GM10266 (cell line): Measurements from ENCODE around the gene CCDC87.
"Not testable (repeated sequence)": the region's sequence is repeated elsewhere in the genome, so short reads cannot be mapped to it uniquely, and the experiment has no call there.

Experiments used
- DNase-seq: peaks from one replicate; pipeline ENCODE4 v3.0.0; 2012; ENCODE audit errors: extremely low spot score
- TF ChIP-seq, protein P1 (sequence below): IDR thresholded peaks from 2 replicates; pipeline ENCODE4 v1.5.1; 2012; ENCODE audit warnings: mild to moderate bottlenecking, low read depth; ENCODE audit not compliant: control insufficient read depth, insufficient read depth; ENCODE audit errors: missing control alignments

The CCDC87 gene, protein sequence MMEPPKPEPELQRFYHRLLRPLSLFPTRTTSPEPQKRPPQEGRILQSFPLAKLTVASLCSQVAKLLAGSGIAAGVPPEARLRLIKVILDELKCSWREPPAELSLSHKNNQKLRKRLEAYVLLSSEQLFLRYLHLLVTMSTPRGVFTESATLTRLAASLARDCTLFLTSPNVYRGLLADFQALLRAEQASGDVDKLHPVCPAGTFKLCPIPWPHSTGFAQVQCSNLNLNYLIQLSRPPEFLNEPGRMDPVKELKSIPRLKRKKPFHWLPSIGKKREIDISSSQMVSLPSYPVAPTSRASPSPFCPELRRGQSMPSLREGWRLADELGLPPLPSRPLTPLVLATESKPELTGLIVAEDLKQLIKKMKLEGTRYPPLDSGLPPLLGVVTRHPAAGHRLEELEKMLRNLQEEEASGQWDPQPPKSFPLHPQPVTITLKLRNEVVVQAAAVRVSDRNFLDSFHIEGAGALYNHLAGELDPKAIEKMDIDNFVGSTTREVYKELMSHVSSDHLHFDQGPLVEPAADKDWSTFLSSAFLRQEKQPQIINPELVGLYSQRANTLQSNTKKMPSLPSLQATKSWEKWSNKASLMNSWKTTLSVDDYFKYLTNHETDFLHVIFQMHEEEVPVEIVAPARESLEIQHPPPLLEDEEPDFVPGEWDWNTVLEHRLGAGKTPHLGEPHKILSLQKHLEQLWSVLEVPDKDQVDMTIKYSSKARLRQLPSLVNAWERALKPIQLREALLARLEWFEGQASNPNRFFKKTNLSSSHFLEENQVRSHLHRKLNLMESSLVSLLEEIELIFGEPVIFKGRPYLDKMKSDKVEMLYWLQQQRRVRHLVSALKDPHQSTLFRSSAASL

DNA sequence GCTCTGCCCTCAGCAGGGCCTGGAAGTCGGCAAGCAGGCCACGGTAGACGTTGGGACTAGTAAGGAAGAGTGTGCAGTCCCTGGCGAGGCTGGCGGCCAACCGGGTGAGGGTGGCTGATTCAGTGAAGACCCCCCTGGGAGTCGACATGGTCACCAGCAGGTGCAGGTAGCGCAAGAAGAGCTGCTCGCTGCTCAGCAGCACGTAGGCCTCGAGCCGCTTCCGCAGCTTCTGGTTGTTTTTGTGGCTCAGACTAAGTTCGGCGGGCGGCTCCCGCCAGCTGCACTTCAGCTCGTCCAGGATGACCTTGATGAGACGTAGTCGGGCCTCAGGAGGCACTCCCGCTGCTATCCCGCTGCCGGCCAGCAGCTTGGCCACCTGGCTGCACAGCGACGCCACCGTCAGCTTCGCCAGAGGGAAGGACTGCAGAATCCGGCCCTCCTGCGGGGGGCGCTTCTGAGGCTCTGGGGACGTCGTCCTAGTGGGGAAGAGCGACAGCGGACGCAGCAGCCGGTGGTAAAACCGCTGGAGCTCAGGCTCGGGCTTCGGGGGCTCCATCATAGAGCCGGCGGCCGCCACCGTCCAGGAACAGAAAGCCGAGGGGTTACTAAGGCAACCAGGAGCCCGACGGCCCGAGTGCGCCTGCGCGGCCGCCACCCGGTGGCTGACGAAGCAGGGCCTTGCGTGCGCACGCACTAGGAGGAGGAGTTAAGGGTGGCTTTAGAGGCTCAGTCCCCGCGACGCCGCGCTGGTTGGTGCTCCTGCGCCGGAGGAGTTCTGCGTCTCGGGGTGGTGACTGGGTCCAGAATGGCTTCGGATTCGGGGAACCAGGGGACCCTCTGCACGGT, at the start of gene CCDC87, which contains the start of gene CCS:
Gene CCDC87 (minus strand): TSS at position 607 of the 846 bp plus-strand sequence. CDS start 48 bp downstream, at position 559.
Gene CCS (plus strand): TSS at position 729 of the 846 bp plus-strand sequence. CDS start 77 bp downstream, at position 806.
- TF ChIP-seq, protein P1, sequence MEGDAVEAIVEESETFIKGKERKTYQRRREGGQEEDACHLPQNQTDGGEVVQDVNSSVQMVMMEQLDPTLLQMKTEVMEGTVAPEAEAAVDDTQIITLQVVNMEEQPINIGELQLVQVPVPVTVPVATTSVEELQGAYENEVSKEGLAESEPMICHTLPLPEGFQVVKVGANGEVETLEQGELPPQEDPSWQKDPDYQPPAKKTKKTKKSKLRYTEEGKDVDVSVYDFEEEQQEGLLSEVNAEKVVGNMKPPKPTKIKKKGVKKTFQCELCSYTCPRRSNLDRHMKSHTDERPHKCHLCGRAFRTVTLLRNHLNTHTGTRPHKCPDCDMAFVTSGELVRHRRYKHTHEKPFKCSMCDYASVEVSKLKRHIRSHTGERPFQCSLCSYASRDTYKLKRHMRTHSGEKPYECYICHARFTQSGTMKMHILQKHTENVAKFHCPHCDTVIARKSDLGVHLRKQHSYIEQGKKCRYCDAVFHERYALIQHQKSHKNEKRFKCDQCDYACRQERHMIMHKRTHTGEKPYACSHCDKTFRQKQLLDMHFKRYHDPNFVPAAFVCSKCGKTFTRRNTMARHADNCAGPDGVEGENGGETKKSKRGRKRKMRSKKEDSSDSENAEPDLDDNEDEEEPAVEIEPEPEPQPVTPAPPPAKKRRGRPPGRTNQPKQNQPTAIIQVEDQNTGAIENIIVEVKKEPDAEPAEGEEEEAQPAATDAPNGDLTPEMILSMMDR: peak; percentile 55
- peak; percentile 100 for DNase-seq

DNA sequence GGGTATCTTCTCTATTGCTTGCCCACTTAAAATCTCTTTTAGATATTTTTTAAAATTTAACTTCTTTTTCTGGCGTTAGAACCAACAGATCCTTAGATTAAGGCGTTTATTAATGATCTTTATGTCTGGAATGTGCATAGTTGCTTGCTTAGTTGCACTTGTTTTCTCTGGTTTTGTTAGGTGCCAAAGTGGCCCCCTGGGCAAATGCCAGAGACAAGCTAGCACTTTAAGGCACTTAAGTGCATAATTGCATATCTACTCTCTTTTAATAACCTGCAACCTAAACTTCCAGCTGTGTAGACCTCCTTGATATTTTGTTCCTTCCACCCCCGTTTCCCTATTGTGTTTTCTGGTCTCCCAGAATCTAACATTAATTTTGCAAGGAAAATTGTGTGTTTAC, 49.0 kb upstream of the CCDC87 start:
- TF ChIP-seq, protein P1: no peak
- no peak for DNase-seq

DNA sequence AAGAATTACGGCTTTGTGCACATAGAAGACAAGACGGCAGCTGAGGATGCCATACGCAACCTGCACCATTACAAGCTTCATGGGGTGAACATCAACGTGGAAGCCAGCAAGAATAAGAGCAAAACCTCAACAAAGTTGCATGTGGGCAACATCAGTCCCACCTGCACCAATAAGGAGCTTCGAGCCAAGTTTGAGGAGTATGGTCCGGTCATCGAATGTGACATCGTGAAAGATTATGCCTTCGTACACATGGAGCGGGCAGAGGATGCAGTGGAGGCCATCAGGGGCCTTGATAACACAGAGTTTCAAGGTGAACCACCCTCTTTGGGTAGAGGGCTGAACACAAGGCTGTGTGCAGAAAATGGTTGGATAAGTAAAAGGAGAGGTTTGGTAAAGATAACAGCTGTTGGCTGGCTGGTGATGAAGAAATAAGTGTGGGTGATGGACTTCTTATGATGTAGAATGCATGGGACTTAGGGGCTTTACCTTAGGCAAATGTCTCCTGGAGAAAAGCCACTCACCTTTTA, 47.0 kb upstream of the CCDC87 start:
- DNase-seq: not testable (repeated sequence)

DNA sequence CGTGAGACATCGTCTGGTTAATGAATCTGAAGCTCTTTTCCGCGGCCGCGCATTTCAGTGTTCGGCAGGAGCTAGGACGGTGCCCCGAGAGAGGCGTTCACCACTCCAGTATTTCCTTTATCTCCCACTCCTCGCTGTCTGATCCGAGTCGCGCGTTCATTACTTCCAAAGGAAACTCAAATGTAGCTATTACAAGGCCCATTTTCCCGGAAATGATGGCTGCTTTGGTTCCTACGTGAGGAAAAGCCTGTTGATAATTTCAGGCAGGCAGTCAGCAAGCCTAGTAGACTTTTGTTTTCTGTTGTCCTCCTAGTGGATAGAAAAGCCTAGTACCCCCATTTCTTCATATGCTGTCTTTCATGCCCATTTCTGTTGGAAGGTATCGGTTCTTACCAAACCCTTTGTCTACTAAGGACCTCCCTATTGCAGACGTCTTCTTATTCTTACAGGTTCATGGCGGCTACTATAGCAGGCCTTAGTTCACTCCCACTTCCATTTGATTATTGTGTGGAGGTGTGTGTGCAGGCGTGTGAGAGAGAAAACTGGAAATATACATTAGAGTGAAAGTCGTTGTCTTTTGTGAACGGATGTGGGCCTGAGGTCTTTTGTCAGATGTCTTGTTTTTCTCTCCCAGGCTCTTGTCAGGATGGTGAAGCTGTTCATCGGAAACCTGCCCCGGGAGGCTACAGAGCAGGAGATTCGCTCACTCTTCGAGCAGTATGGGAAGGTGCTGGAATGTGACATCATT, 46.4 kb upstream of the CCDC87 start:
- DNase-seq: no peak
- TF ChIP-seq, protein P1: no peak

DNA sequence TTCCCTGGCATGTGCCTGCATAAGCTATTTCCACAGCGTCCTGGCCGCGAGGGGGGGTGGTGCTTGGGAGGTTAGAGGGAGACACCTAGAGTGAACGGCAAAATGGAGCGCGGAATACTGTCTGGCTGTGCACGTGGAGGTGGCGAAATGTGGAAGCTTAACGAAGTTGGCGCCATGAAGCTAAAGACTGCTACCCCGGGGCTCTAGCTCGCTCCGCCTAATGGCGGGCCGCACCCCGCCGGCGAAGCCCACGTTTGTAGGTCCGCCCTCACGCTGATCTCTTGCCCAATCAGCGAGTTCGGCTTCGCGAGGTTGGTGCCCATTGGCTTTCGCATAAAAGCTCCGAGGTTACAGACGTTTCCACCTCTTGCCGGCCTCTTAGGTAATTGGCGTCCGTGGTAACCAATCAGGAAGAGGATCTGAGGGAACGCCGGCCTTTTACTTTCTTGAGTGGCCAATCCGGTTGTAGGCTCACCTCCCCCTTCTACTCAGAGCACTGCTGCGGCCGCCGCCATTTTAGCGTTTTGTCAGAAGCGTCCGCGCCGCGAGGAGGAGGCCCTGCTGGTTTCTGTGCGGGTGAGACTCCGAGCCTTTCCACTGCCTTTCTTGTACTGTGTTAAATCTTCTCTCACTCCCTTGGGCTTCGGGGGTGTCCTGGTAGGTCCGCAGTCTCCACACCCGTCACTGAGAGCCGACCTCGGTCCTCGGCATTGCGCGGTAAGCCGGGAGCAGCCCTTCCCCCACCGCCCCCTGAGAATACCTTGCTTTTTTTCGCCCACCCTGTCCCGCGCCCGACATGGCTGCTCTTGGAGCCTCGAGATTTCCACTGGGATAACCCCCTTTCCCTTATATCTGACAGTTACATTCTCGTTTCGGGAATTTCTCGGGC, 45.6 kb upstream of the CCDC87 start, which contains the start of gene RBM4:
Gene RBM4 (plus strand): TSS at position 527 of the 889 bp plus-strand sequence. CDS start 1,009 bp downstream, outside the sequence.
- peak; percentile 96 for DNase-seq
- TF ChIP-seq, protein P1: no peak

DNA sequence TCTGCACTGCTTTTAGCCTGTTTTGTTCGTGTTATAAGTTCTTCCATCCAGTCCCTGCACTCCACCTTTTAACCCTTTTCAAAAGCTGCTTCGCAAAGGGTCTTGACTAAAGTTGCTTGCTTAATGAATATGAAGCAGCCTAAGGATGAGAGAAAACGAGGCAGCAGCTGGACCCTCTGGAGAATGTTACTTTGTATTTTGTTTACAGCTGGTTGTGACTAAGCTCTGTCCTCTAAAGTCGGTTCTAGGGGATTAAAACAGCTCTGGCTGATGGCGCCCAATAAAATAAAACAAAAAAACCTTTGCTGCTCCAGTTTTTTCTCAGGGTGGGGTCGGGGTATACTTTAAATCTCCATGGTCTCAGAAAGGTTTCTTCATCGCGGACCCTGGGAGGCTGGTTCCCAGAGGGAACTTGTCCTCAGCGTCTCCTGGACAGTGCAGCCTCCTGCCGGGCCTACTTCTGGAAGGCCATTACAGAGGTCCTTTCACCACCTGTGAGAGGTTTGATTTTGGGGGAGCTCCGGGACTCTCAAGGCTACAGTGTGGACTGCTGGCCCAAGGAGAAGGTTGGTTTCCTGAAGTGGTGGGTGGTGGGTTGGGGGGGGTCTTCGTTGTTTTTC, 44.8 kb upstream of the CCDC87 start:
- TF ChIP-seq, protein P1: no peak
- no peak for DNase-seq
